A549 (cell line): Measurements from ENCODE around the gene ALDH1A3.

Experiments
- CBX2 ChIP-seq: fragments of 200-600 bp; sonication (generic); IDR thresholded peaks from 2 replicates; pipeline ENCODE4 v1.6.1; 2016; ENCODE audit warnings: low read depth, mild to moderate bottlenecking, borderline replicate concordance
- CHD2 ChIP-seq: fragments of 150-350 bp; IDR thresholded peaks from 2 replicates; pipeline ENCODE4 v1.6.1; 2014; ENCODE audit warnings: low read length; ENCODE audit not compliant: partially characterized antibody
- CHD4 ChIP-seq: fragments of 200-600 bp; sonication (generic); IDR thresholded peaks from 2 replicates; pipeline ENCODE4 v1.6.1; 2016; ENCODE audit warnings: antibody characterized with exemption, mild to moderate bottlenecking, borderline replicate concordance
- CTCF ChIP-seq: fragments of >200 bp; sonication (Bioruptor Twin); formaldehyde crosslinking; IDR thresholded peaks from 3 replicates; pipeline ENCODE4 v1.5.1; 2016
- HMGXB4 ChIP-seq: fragments of 250-450 bp; sonication (Bioruptor Pico); IDR thresholded peaks from 2 replicates; pipeline ENCODE4 v1.5.0; 2021; ENCODE audit warnings: mild to moderate bottlenecking, moderate library complexity, borderline replicate concordance
- JUN ChIP-seq, 2 experiments: fragments of >200 bp; sonication (Bioruptor Twin); formaldehyde crosslinking; IDR thresholded peaks; 2 replicates in 1 of 2; 3 replicates in 1 of 2; pipeline ENCODE4 v1.6.1; 2016 to 2017
- MAZ ChIP-seq: fragments of 150-350 bp; IDR thresholded peaks from 2 replicates; pipeline ENCODE4 v1.6.1; 2014; ENCODE audit warnings: antibody characterized with exemption, low read depth, low read length, borderline replicate concordance
- PBX3 ChIP-seq: IDR thresholded peaks from 2 replicates; pipeline ENCODE4 v1.6.1; 2012
- POLR2A ChIP-seq: IDR thresholded peaks from 2 replicates; pipeline ENCODE4 v1.6.1; 2012; ENCODE audit warnings: mild to moderate bottlenecking, low read length
- POLR2AphosphoS2 ChIP-seq: conservative IDR thresholded peaks from 2 replicates; pipeline ENCODE4 v1.6.1; 2012; ENCODE audit warnings: low read length, improper control_type of control experiment, inconsistent platforms
- SMC3 ChIP-seq: fragments of >200 bp; sonication (Bioruptor Twin); formaldehyde crosslinking; IDR thresholded peaks from 3 replicates; pipeline ENCODE4 v1.6.1; 2018; ENCODE audit warnings: inconsistent platforms
- TP53 ChIP-seq: fragments of 250-450 bp; sonication (Bioruptor Pico); IDR thresholded peaks from 2 replicates; pipeline ENCODE4 v1.5.0; 2021; ENCODE audit warnings: mild to moderate bottlenecking, moderate library complexity
- USF2 ChIP-seq: fragments of 450-650 bp; IDR thresholded peaks from 2 replicates; pipeline ENCODE4 v1.6.1; 2014; ENCODE audit warnings: antibody characterized with exemption

- TF ChIP-seq CTCF = no peak
- TF ChIP-seq USF2 = no peak
- no peak for TF ChIP-seq JUN (IDR thresholded peaks at IDR 0.05)
- no peak for TF ChIP-seq HMGXB4 (CRISPR knock-in tag)
- TF ChIP-seq CHD2 = no peak
- TF ChIP-seq CHD4 = no peak
- no peak for TF ChIP-seq POLR2A
- TF ChIP-seq PBX3 = no peak
- TF ChIP-seq POLR2AphosphoS2 = no peak
- TF ChIP-seq SMC3 = no peak
- TF ChIP-seq MAZ = no peak
- no peak for TF ChIP-seq CBX2
- TF ChIP-seq TP53 (CRISPR knock-in tag) = no peak
Observed at GRCh38 chr15:100951965-100952364, 72.3 kb downstream of the ALDH1A3 start.
